Stimulated activated CD8-positive, alpha-beta memory T cell treated with anti-CD3 and anti-CD28 coated beads, Interleukin-4, amount 100 ng/mL, for 48 hours (primary cell): ENCODE measurements around the gene APH1B.
A peak's percentile ranks its signal among the peaks of the same experiment; 100 is the strongest.
"Not testable (repeated sequence)": the region's sequence is repeated elsewhere in the genome, so short reads cannot be mapped to it uniquely, and the experiment has no call there.

Experiments used
- DNase-seq: peaks from one replicate; pipeline ENCODE4 v3.0.0-alpha.2; 2020

APH1B gene

DNA sequence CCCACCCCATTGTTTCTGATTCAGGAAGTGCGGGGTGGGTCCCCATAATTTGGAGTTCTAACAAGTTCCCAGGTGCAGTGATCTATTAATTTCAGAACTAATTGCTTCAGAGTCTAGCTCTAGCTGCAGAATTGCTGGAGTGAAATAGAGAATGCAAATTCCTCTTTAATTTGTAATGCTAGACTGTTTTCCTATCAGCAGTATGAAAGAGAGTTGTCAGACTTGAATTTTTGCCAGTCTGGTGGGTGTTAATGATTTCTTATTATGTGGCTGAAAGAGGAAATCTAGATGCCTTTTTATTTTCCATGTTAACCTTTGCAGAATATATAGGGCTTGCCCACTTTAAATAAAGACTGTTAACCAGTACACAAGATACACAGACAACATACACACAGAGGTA, 23.7 kb downstream of the APH1B start:
- no peak for DNase-seq

DNA sequence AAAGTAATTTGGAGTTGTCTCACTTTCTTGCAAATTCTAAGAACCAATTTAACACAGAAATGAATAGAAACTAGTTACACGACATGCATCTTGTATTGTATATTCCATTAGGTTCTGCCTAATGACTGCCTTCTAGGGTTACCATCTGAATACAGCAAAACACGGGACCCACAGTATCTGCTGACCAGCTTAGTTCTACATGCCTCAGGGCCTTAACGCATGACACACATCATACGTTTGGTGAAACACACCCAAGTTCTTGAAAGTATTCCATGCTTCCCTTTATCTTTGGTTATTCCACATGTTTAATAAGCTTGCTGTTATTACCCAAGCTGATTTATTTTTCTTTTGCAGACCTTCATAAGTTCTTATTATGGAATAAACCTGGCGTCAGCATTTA, 27.9 kb downstream of the APH1B start:
- no peak for DNase-seq

DNA sequence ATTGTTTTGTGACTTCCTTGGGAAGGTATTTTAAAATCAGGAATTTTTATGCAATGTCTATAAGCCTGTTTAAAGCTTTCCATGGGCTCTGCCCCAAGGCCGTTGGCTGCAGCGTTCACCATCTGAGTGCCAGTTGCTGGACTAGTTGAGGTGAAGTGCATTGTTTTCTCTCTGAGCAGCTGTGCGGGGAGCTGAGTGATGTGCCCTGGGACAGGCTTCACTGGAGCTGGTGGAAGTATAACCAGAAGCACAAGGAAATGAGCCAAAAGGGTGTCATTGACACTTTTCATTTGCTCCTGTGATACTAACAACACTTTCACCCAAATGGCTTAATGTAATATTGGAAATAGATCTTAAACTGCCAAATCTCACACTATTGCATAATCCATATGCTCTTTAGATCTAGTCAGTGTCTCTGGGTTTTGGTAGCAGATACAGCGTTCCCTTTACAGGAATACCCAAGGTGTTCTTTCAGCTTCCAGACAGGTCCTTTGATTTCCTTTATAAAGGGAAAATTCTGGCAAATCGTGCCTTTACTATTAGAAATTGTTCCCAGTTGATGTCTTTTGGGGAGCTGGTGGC, 29.2 kb downstream of the APH1B start:
- DNase-seq: no peak

DNA sequence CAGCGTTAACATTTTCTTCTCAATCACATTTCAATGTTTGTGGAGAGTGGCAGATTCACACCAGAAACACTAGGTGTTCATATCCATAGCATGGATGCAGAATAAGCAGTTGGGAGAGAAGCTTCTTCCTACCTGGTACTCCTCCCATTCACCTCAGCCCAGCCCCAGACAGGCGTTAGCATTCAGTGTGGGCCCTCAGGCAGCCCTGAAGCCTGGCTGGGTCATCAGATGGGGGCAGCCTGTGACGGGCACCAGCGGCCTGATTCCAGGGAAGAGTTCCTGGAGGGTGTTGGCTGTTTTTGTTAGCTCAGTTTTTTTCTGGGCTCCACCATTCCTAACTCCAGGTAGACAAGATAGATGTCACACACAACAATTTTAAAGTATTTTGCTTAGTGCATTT, 31.1 kb downstream of the APH1B start:
- no peak for DNase-seq

DNA sequence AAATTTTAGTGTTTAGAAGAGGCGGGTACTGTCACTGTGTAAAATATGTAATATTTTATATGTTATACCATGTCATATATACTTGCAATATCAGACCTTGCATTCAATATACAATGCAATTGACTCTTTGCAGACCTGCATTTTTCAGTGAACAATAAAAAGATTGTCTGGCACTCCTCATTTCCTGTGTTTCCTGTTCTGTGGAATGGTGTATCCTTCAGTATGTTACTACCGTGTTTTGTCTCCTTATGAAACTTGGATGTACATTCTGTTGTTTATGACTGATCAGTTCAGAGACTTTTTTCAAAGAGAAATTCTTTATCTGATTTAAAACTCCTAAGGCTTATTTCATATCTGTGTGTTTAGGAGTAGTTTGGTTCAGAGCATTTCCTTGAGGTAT, 31.5 kb downstream of the APH1B start:
- DNase-seq: no peak

DNA sequence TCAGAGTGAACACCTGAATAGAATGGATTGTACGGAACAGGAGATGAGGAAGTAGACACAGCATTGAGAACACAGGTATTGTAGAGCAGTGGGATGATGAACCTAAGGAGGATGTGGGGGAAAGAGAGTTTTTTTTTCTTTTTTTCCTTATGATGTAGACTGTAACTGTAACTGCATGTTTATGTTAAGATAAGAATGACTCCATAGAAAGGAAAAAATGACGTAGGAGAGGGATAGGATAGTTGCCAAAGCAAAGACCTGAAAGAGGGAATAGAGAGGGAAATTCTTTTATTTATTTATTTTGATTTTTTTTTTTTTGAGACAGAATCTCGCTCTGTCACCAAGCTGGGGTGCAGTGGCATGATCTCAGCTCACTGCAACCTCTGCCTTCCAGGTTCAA, 33.2 kb downstream of the APH1B start:
- no peak for DNase-seq

DNA sequence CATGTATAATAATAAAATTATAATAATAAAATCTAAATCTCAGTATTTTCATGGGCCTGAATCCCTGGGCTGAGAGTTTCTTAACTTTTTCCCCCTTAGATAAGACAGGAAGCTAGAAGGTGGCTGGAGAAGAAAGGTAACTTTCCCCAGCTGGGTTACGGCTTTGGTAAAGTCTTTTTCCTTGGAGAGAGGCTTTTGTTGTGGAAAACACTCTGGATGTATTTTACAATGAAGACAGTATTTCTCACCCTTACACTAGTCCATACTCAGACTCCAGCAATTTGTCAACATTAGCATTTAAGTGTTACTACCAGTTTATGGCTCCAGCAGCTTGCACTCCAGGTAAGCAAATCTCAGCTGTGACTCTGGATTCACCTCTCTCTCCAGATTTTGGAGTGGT, 34.9 kb downstream of the APH1B start:
- DNase-seq: no peak

DNA sequence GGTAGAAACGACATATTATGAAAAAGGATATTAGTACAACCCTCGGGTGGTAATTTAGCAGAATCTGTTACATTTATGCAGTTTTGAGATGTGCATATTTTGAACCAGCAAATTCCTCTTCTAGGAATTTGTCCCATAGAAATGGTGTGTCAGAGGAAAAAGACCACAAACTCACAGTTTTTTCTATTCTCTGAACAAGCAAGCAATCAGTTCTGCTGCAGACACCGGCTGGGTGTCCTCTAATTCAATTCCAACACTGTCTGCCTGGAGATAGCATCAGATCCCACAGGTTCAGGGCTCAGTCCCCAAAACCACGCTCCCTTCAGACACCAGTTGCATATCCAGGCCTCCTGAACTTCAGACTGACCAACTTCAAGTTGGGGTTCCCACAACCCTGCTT, 36.4 kb downstream of the APH1B start:
- DNase-seq: no peak

DNA sequence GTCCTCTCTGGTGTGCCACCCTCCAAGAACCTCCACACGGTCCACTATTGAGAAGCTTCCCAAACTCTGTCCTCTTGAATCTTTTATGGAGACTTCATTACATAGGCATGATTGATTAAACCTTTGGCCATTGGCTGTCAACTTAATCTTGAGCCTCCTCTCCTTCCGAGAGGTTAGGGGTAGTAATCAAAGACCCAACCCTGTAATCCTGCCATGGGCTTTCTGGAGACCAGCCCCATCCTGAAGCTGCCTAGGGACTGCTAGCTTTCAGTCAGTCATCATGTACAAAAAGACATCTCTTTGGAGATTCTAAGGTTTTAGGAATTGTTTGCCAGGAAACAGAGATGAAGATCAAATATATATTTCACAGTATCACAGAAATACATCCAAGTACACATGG, 37.0 kb downstream of the APH1B start:
- no peak for DNase-seq

DNA sequence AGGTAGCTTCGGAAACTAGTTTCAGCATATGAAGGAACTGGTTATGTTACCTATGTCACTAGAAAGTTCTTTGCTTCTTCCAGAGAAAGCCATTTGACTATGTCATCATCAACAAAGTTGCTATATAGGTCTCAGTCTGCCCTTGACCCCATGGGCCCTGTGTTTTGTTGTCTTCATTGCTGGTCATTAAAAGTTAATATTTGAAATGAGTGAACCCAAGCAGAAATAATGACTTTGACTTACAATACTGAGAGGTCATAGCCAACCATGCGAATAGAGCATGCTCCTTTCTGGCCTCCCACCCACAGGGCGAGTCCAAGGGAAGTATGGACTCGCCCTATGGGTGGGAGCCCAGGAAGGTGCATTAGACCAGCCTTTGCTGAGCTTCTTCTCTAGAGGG, 40.9 kb downstream of the APH1B start:
- no peak for DNase-seq

DNA sequence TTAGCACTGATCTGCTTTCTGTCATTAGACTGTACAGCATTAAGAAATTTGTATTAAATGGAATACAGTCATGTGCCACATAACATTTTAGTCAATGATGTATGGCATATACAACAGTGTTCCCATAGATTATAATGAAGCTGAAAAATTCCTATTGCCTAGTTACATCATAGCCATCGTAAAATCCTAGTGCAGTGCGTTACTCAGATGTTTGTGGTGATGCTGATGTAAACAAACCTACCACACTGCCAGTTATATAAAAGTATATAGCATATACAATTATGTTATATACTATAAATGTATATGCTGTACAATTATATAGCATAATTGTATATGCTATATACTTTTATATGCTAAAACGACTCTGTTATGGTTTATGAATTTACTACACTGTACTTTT, 41.7 kb downstream of the APH1B start:
- DNase-seq: no peak

DNA sequence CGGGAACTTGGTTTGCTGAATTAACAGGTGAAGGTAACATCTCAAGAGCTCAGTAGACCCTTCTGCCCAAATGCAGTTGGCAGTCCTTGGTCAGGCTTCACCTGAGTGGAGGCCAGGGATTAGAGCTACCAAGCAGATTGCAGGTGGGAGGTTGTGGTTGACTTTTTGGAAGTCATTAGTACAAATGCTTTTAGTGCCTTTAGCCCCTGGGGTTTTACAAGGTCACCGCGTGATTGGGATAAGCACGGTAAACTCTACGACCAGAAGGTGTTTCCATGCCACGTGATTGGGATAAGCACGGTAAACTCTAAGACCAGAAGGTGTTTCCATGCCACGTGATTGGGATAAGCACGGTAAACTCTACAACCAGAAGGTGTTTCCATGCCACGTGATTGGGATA, 43.0 kb downstream of the APH1B start:
- DNase-seq: not testable (repeated sequence)

DNA sequence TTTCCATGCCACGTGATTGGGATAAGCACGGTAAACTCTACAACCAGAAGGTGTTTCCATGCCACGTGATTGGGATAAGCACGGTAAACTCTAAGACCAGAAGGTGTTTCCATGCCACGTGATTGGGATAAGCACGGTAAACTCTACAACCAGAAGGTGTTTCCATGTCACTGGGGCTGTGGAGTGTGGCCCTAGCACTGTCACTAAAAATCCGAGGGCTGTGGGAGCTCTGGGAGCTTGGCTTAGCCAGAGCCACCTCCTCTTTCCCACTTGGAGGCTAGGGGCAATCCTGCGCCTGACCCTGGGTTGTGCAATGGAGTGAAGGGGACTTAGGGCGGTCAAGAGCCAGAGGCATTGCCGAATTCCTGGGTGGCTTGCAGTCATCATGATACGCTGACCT, 43.6 kb downstream of the APH1B start:
- DNase-seq: not testable (repeated sequence)

DNA sequence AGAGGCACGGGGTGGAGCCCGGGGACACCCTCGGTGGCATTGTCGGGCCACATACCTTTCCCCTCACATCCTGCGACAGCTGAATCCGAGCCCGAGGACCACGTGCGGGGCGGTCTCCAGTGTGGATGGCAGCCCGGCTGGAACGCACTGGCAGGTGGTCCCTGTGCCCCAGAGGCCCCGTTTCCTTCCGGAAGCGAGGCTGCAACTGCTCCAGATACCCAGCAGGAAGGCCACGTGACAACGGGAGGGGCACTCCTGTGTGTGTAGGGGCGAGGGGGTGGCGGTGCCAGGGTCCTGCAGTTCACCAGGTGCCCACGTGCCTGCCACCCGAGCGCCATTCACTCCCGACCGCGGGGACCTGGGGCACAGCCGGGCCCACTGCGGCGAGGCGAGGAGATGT, 44.1 kb downstream of the APH1B start:
- DNase-seq: no peak

DNA sequence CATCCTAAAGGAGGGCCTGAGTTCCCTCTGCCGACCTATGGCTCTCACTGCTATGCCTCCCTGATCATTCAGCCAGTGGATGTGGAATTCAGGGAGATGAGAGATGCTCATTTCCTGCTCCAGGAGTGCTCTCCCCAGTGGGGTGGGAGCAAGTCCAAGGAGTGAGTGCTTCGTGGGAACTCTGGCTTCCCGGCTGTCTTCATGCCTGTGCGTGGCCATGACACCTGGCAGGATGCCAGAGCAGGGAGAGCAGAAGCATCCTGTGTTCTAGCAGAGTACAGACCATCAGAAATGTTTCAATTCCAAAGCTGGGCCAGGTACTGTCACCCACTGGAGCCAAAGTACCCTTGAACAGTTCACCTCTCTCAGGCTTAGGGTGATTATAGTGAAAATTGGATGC, 45.1 kb downstream of the APH1B start:
- DNase-seq: no peak

DNA sequence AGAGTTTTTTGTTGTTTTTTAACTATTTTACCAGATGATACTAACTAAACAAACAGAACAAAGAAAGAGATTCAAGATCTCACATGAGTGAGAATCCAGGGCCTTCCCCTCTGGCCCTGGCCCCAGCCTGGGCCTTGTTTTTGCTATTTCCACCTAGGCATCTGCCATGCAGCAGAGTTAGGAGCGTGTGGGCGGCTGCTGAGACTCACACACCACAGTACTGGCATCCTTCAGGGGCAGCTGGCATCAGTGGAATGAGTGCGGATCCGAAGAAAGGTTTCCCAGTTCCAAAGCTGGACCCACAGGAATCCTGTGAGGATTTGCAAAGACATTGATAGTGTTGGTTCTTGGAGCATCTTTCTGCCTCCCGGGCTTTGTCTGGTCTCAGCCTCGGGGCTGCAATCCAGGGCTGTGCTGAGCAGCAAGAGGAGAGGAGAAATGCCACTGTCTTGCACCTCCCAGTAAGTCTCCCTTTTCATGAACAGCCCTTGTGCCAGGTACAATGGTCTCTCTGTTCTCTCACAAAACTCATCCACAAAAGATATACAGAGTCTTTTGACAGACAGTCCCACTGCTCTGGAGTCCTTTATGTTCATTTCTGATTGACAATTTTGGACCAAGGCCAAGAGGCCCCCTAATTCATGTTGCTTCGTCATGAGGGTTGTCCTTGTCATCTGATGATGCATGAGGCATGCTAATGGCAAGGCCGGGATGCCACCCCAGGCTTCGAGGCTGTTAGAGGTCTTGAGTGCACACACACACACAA, 46.6 kb downstream of the APH1B start:
- DNase-seq: peak; percentile 37

DNA sequence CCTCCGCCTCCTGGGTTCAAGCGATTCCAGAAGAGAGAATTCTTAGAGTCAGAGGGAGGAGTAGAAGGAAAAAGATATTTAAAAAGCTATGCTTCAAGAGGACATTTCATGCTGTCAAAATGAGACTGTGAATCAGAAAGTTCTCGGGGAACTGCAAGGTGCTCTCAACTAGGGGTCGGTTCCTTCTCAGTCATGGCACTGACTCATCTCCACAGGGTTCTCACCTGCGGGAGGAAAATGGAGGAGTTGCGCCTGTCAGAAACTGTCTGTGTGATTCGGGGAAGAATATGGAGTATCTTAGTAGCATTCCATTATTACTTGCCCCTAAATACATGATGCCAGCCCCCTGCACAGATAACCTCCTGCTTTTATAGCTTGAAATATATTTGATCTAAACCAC, 47.4 kb downstream of the APH1B start:
- DNase-seq: peak; percentile 47

DNA sequence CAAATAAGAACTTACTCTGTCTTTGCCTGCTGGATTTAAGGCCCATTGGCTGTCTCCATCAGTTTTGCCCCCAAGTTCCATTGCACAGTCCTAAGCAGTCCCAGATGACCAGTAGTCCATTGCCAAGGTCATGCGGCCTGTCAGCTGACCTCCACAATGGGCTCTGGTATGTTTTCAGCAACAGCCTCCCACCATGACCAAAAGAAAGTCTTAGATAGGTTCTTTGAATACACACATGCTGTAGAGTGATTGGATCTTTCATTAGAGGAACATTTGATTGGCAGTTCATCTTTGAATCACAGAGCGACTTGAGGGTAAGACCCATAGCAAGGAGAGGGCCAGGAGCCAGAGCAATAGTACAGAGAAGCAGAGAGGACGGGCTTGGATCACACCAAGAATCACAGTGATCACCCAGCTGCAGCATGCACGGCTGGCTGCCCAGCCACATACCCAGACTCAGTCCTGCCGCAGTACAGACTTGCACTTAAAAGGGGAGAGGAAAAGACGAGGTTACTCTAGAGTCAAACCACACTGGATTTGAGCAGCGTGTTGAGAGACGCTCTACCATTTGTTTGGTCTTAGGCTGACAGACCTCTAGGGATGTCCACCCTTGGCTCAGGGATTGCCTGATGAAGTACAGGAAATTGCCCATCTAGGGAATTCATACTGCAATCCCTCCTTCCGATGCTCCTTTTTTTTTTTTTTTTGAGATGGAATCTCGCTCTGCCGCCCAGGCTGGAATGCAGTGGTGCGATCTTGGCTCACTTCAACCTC, 50.4 kb downstream of the APH1B start:
- no peak for DNase-seq

DNA sequence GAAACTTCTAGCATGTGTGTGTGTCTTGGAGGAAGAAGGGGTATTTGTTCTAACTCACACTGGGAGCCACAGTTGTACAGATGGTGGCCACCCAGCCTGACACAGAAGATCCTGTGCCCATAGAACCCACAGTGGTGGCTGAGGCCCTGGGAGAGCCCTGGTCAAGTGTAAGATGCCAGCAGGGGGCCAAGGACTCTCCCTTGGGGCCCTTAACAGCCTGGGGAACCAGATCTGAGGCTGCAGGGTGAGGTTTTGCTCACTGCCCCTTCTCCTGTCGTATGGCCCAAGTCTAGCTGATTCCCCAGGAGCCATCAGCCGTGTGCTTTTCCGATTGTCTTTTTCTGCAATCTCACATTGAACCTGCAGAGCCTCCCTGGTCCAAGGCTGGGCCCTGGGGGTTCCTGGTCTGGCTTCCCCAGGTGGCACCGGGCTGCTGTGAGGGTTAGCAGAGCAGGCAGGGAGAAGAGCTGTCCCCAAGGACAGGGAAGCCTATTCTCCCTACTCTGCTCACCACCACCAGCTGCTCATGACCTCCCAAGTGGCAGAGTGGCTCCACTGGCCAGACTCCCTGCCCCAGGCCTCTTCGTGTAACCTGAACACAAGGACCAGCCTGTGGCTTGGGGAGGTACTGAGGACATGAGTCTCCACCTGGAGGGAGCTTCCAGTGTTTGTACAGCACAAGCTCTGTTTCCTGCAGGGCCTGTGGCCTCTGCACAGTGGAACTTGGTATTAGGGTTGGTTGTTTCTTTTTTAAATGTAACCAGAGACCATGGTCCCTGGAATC, 52.4 kb downstream of the APH1B start:
- DNase-seq: no peak

DNA sequence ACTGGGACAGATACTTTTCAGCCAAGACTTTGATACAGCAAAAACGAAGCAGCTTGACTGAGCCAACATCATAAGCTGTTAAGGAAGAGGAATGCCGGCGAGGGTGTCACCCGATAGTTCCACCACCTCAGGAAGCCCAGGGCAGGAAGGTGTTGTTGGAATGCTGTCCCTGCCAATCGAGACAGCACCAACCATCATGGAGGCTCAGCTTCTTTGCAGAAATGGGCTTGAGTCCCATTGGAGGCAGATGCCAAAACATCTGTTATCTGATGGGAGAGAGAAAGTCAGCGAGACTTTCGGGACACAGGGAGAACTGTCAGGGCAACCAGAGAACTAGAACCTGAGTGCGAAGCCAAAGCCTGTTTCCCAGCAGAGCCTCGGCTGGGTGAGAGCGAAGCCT, 53.5 kb downstream of the APH1B start:
- DNase-seq: no peak

DNA sequence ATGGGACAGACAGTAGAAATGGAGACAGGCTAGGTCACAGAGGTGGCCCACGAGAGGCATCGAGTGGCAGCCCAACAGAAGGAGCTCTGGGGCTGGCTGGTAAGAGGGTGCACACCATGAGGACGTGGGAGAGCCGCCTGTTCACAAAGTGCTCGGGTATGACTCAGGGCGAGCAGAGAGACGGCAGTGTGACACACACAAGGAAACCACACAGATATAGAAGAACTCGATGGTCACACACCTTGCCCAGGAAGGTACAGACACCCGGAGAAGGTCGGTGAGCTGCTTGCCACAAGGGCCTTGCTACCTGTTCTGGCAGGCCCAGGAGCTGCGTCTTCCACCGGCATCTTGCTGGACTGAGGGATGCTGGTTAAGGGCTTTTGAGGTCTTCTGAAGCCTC, 54.1 kb downstream of the APH1B start:
- peak; percentile 41 for DNase-seq

DNA sequence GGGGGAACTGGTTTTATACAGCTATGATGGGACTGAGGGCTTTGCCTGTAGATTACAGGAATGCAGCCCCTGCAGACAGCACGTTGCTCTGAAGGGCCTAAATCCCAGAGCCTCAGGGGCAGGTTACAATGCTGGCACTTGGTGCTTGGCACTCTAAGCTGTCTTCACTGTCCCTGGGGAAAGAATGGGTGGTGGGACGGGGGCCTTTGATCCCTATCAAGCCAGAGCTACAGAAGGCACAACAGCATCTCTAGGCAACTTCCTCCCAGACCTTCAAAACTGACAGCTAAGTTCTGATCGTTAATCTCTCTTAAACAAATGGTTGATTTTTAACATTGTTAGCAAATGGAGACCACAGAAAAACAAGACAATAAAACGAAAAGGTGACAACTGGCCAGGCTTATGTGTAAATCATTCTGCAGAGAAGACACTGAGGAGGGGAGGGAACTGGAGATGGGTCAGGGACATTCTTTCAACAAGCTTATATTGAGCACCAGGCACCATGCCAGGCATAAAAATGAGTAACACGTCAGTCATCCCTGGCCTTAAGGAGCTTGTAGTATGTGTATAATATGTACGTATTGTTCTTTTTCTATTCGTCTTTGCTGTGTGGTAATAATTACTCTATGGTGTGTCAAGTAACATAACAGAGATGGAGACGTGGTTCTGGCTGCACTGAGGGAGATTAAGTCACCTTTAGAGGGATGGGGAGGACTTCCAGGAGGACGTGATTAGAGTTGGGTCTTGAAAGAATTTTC, 55.1 kb downstream of the APH1B start:
- DNase-seq: no peak

DNA sequence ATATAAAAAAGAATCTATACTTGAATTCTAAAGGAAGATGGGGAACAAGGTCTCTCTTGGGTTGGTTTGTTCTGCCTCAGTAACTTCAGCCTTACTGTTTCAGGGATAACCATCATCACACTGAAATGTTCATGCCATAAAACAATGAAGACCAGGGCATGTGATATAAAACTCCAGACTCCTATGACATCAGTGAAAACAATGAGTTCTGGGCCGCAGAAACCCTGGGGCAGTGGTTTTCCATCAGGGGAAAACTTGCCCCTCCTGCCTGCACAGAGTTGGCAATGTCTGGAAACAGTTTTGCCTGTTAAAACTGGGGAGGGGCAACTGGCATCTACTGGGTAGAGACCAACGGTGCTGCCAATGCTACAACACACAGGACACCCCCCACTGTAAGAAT, 57.4 kb downstream of the APH1B start:
- no peak for DNase-seq
